Activated CD8-positive, alpha-beta memory T cell treated with anti-CD3 and anti-CD28 coated beads, Interleukin-2, amount 50 U/mL, for 4 hours (primary cell): ENCODE results near the gene ERICH3.
"Not testable (repeated sequence)": the region's sequence is repeated elsewhere in the genome, so short reads cannot be mapped to it uniquely, and the experiment has no call there.

Source experiments
- DNase-seq: peaks from one replicate; pipeline ENCODE4 v3.0.0-alpha.2; 2020

ERICH3 gene

GRCh38 chr1:74674278-74675048 lies 871 bp upstream of the ERICH3 start:
- no peak for DNase-seq

- not testable (repeated sequence) for DNase-seq
Observed at GRCh38 chr1:74670866-74671265, 2.7 kb downstream of the ERICH3 start.

GRCh38 chr1:74654708-74655107 lies 18.9 kb downstream of the ERICH3 start:
- DNase-seq: no peak

- no peak for DNase-seq
Observed at GRCh38 chr1:74652711-74653139, 20.9 kb downstream of the ERICH3 start.

GRCh38 chr1:74650561-74650960 lies 23.0 kb downstream of the ERICH3 start:
- DNase-seq: no peak

GRCh38 chr1:74641876-74642275 lies 31.7 kb downstream of the ERICH3 start:
- no peak for DNase-seq

- DNase-seq: no peak
Observed at GRCh38 chr1:74641161-74641560, 32.4 kb downstream of the ERICH3 start.

- no peak for DNase-seq
Observed at GRCh38 chr1:74637296-74637695, 36.3 kb downstream of the ERICH3 start.

GRCh38 chr1:74629283-74629682 lies 44.3 kb downstream of the ERICH3 start:
- no peak for DNase-seq

- no peak for DNase-seq
Observed at GRCh38 chr1:74623716-74624115, 49.9 kb downstream of the ERICH3 start.

- no peak for DNase-seq
Observed at GRCh38 chr1:74620242-74620641, 53.4 kb downstream of the ERICH3 start.

GRCh38 chr1:74618974-74619373 lies 54.6 kb downstream of the ERICH3 start:
- no peak for DNase-seq

GRCh38 chr1:74613894-74614293 lies 59.7 kb downstream of the ERICH3 start:
- DNase-seq: no peak

GRCh38 chr1:74611887-74612286 lies 61.7 kb downstream of the ERICH3 start:
- no peak for DNase-seq

GRCh38 chr1:74610961-74611360 lies 62.6 kb downstream of the ERICH3 start:
- no peak for DNase-seq

GRCh38 chr1:74609810-74610371 lies 63.7 kb downstream of the ERICH3 start:
- no peak for DNase-seq

GRCh38 chr1:74596717-74597116 lies 76.9 kb downstream of the ERICH3 start:
- no peak for DNase-seq

- no peak for DNase-seq
Observed at GRCh38 chr1:74593887-74594866, 79.4 kb downstream of the ERICH3 start.

GRCh38 chr1:74592580-74593355 lies 80.8 kb downstream of the ERICH3 start:
- no peak for DNase-seq

GRCh38 chr1:74591949-74592348 lies 81.6 kb downstream of the ERICH3 start:
- no peak for DNase-seq

- DNase-seq: no peak
Observed at GRCh38 chr1:74590288-74590687, 83.3 kb downstream of the ERICH3 start.

- DNase-seq: no peak
Observed at GRCh38 chr1:74587888-74588287, 85.7 kb downstream of the ERICH3 start.
